Esophagus squamous epithelium (tissue), 4 donors: Measurements from ENCODE around the gene SF3B5.
A peak's percentile ranks its signal among the peaks of the same experiment; 100 is the strongest.

Experiments used
- CTCF ChIP-seq, 6 experiments: fragments of 450-650 bp in 4 of 6; fragments of 200-600 bp in 2 of 6; sonication (generic) in 2 of 6; IDR thresholded peaks; one replicate each; pipeline ENCODE4 v1.5.1; 2016 to 2019; ENCODE audit warnings: antibody characterized with exemption in 6 of 6, mild to moderate bottlenecking in 4 of 6, moderate library complexity in 4 of 6
- POLR2A ChIP-seq, 4 donors: fragments of 450-650 bp; IDR thresholded peaks; one replicate each; pipeline ENCODE4 v1.6.1; 2017; ENCODE audit warnings: antibody characterized with exemption in 4 of 4, mild to moderate bottlenecking in 4 of 4, moderate library complexity in 3 of 4

GRCh38 chr6:144104898-144105487 lies 9.6 kb upstream of the SF3B5 start:
- TF ChIP-seq CTCF (IDR thresholded peaks at IDR 0.05) (peak; percentile 46 to 78 (median 56)), POLR2A (IDR thresholded peaks at IDR 0.05) (no peak)
